ENCODE data around the gene AEBP1.

DNA sequence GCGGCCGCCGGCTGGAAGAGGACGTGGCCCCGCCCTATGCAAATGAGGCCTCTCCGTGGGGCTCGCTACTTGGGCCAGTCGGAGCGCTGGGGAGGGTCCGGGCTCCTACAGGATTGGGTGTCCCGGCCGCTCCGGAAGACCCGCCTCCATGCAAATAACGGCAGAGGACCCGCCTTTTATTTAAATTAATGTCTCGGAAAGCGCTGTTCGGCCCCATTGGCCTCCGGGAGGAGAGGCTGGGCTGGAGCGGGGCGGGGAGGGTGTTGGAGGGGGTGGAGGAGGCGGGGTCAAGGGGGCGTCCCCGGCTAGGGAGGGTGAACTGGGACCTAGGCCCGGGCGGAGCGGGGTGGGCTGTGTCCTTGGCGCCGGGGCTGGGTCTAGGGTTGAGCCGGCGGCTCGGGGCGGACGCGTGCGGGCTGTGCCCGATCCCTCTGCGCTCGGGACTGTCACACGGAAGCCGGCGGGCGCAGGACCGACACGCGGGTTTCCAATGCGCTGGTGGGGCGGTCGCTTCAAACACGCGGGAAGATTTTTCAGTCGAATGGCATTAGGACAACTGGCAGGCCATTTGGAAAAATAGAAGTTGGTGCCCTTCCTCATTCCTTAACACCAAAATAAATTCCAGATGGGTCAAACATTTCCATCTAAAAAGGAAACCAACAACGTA lies 21.5 kb upstream of the AEBP1 start:
- TF ChIP-seq, protein P1, sequence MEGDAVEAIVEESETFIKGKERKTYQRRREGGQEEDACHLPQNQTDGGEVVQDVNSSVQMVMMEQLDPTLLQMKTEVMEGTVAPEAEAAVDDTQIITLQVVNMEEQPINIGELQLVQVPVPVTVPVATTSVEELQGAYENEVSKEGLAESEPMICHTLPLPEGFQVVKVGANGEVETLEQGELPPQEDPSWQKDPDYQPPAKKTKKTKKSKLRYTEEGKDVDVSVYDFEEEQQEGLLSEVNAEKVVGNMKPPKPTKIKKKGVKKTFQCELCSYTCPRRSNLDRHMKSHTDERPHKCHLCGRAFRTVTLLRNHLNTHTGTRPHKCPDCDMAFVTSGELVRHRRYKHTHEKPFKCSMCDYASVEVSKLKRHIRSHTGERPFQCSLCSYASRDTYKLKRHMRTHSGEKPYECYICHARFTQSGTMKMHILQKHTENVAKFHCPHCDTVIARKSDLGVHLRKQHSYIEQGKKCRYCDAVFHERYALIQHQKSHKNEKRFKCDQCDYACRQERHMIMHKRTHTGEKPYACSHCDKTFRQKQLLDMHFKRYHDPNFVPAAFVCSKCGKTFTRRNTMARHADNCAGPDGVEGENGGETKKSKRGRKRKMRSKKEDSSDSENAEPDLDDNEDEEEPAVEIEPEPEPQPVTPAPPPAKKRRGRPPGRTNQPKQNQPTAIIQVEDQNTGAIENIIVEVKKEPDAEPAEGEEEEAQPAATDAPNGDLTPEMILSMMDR (conservative IDR thresholded peaks at IDR 0.05 in 1 of 2, IDR thresholded peaks at IDR 0.05 in 1 of 2; ENCODE audit: low read depth in 1 of 2, low read length in 2 of 2) = no peak
- TF ChIP-seq EZH2 (IDR thresholded peaks at IDR 0.05; ENCODE audit: low read length, missing control alignments) = no peak

Data from fibroblast of lung (primary cell).